Measurements from ENCODE around the gene NRXN2.

DNA sequence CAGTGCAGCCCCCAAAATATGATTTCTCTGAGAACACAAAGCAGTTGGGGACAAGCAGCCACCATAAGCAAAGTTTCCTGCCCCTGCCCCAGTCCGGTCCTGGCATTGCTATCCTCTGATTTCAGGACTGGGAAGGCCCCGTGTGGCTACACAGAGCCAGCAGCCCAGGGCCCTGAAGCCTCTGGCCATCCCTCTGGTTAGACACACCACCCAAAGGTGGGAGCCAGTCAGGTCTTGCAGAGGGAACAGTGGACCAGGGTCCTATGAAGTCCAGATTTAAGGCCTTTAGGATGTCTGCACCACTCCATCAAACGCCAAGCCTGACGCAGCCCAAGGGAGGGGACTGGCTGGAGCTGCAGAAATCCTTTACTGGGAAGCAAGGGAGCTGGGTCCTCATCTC, 68.6 kb downstream of the NRXN2 start:
- TF ChIP-seq, protein P1, sequence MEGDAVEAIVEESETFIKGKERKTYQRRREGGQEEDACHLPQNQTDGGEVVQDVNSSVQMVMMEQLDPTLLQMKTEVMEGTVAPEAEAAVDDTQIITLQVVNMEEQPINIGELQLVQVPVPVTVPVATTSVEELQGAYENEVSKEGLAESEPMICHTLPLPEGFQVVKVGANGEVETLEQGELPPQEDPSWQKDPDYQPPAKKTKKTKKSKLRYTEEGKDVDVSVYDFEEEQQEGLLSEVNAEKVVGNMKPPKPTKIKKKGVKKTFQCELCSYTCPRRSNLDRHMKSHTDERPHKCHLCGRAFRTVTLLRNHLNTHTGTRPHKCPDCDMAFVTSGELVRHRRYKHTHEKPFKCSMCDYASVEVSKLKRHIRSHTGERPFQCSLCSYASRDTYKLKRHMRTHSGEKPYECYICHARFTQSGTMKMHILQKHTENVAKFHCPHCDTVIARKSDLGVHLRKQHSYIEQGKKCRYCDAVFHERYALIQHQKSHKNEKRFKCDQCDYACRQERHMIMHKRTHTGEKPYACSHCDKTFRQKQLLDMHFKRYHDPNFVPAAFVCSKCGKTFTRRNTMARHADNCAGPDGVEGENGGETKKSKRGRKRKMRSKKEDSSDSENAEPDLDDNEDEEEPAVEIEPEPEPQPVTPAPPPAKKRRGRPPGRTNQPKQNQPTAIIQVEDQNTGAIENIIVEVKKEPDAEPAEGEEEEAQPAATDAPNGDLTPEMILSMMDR (IDR thresholded peaks at IDR 0.05; ENCODE audit: extremely low read depth in 1 of 2, insufficient read depth in 1 of 2, low read depth in 1 of 2, low read length in 2 of 2) = no peak
- no peak for TF ChIP-seq EZH2 (IDR thresholded peaks at IDR 0.05; ENCODE audit: borderline replicate concordance, low read depth, low read length, severe bottlenecking)

Measured in endothelial cell of umbilical vein (primary cell).